22Rv1 (cell line): ENCODE measurements around the gene TTLL5.

ENCODE experiments used
- CTCF ChIP-seq: fragments of 450-650 bp; IDR thresholded peaks from 2 replicates; pipeline ENCODE4 v1.5.1; 2017; ENCODE audit warnings: mild to moderate bottlenecking
- ZFX ChIP-seq: fragments of 450-650 bp; IDR thresholded peaks from 2 replicates; pipeline ENCODE4 v1.6.1; 2017; ENCODE audit warnings: antibody characterized with exemption, borderline replicate concordance

- no peak for TF ChIP-seq ZFX
- peak; percentile 23; the same call in 1 of the 2 replicates for TF ChIP-seq CTCF
Observed at GRCh38 chr14:75880512-75880911, 219.5 kb downstream of the TTLL5 start.
